ENCODE data around the gene SUN2.

SUN2 gene

GRCh38 chr22:38715176-38715764, 40.5 kb downstream of the SUN2 start:
- DNase-seq = no peak

GRCh38 chr22:38713921-38714320, 41.9 kb downstream of the SUN2 start:
- no peak for DNase-seq

DNA sequence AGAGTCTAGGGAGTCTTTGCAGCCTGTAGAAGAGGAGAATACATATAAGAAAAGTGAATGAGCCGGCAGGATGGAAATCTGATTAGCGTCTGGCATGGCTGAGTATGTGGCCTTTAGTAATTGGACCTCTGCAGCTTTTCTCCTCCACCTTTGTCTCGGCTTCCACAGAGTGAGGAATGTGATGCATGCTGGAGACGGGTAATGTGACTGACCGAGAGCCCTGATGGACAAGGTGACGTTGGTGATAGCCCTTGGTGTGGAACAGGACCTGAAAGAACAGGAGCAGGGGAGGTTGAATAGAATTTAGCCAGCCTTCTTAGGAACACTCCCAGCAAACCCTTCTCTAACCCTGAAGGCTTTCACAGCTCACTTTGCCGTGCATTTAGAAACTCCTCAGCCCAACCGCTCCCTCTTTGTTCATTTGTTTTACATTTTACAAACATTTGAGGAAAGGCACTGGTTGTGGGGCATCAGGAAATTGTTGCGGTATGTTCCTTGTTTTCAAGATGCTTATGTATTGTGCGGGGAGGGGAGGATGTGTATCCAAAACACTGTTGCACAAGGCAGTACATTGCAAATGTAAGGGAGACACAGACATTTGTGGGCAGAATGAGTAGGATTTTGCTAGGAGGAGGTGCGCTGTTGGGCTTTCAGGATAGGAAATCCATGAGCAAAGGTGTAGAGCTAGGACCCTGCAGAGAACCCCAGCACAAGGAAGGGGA, 43.2 kb downstream of the SUN2 start:
- no peak for DNase-seq

- no peak for DNase-seq
Measured at GRCh38 chr22:38710866-38711265, 44.9 kb downstream of the SUN2 start.

- no peak for DNase-seq
Measured at GRCh38 chr22:38710351-38710750, 45.4 kb downstream of the SUN2 start.

DNA sequence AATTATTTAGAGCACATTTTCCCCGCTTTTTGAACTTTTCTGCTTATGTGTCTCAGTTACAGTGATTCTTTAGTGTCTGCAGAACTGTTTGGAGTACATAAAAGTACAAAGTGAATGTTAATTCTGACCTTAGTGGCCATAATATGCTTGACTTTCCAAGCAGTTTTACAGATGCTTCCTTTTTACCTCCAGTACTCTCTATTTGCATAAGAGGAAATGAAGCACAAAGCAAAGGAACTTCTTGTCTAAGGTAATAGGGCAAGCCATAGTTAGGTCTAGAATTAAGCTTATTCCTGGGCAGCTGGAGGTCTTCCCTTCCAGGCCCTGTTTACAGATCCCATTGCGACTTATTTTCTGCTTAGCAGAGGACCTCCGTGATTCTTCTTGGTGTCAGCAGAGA, 46.5 kb downstream of the SUN2 start:
- DNase-seq = no peak

- DNase-seq = no peak
Measured at GRCh38 chr22:38707984-38708383, 47.8 kb downstream of the SUN2 start.

DNA sequence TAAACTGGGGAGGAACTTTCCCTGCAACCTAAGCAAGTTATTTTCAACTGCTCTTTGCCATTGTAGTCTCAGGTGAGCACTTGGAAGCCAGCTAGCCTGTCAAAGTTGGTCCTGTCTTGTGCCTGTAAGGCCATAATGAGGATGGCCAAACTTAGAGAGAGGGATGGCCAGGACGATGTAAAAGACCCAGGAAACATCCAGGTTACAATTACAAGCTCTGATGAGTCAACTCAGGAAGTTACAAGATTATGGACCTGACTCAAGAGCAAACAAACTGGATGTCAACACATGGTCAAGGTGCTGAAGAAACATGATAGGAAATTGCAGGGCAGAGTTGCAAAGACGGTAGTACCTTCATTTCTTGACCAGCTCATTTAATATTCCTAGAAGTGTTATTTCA, 48.5 kb downstream of the SUN2 start:
- peak in 1 of 5 donors; percentile 24 for DNase-seq

DNA sequence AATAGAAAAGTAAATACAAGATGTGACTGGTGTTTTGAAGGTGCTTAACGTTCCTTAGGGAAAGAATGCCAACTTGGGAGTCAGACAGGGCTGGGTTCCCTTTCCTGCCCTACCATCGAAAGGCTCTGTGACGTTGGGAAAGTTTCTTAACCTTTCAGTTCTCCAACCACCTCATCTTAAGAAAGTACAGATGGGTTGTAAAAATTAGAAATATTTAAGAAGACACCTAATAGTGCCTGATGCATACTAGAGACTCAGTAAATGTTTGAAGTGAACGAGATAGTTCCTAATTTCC, 49.0 kb downstream of the SUN2 start:
- DNase-seq = no peak

DNA sequence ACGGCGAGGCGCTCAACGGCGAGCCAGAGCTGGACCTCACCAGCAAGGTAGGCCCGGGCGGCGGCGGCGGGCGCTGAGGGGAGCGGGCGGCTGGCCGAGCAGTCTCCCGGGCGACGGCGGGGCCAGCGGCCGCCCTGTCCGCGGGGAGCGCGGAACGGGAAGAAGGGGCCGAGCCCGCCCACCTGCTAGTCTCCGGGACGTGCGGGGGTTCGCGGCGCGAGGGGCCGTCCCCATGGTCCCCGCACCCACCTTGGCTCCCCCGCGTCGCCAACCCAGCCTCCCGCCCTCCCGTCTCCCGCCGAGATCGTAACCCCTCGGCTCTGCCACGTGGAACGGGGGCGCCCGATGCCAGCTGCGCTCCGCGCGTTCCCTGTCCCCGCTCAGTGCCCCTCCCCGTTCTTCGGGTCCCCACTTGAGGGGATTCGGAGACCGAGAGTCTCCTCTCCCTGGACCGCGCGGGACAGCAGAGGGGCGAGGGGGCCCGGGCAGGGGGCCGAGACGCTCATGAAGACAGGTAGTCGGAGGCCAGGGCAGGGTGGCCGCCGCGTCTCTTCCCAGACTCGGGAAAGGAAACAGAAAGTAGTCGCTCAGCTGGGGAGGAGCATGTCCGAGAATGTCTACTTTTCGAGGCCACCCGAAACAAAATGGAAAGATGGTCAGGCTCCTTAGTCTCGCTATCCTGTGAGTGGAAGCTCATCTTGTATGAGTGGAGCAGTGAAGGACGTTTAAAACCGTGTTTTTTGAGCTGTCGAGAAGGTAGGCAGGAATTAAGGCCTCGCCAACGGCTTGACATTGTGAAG, 49.5 kb downstream of the SUN2 start:
- DNase-seq = peak in 3 of 5 donors; percentile 20 to 30 (median 30)

- DNase-seq = peak; percentile 94 to 100 (median 97)
Measured at GRCh38 chr22:38705235-38706100, 50.3 kb downstream of the SUN2 start, which contains the start of gene GTPBP1. GTPBP1 (plus strand) TSS chr22:38705944; CDS start chr22:38705956, 12 bp downstream.

DNA sequence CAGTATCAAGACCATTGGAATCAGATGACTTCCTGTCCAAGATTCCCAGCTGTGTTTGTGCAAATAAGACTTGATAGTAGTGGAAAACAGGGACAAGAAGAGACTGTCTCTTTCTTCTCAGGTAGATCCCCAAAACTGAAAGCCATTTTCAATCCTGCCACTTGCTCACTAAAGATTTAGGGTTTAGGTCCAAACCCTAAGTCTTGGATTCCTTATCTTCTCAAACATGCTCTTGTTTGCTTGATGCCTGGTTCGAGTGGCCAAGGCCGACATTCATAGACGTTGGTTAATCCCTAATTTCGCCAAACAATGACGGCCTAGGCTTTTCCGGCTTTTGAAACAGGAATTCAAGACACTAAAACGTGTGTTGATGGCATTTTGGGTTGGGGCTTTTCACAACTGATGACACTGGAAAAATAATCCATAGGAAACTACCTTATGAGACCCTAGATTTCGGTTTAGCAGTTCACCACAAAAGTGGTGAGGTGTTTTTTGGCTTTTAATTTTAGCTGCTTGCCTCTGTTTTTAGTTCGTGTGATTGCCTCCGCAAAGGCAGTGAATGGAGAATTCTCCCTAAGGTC, 51.1 kb downstream of the SUN2 start:
- DNase-seq = no peak

GRCh38 chr22:38700789-38701628, 54.8 kb downstream of the SUN2 start, which contains the start of gene JOSD1:
JOSD1 (minus strand) TSS chr22:38700943; CDS start chr22:38699987, 956 bp downstream.
- peak; percentile 95 to 99 (median 97) for DNase-seq

DNA sequence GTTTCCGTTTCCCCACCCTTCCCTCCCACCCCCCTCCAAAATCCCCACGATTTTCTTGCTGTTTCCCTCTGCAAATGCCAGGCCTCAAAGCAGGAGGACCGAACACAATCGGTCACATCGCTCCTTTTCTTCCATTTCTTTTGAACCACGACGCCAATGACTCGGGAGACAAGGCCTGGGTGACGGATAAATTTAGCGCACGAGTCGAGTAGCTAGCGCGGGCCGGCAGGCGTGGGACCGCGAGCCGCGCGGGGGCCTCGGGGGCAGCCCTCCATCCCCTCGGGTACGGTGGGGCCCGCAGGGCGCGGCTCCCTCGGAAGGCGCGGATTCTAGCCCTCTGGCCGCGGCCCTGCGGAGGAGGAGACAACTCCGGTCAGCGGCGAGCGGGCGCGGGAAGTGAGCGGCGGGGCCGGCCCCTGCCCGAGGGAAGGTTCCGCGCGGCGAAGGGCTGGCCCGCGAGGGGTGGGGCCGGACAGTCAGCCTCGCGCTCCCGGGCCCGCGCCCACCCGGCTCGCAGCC, 55.5 kb downstream of the SUN2 start:
- no peak for DNase-seq

GRCh38 chr22:38699784-38700183, 56.0 kb downstream of the SUN2 start:
- DNase-seq = no peak

DNA sequence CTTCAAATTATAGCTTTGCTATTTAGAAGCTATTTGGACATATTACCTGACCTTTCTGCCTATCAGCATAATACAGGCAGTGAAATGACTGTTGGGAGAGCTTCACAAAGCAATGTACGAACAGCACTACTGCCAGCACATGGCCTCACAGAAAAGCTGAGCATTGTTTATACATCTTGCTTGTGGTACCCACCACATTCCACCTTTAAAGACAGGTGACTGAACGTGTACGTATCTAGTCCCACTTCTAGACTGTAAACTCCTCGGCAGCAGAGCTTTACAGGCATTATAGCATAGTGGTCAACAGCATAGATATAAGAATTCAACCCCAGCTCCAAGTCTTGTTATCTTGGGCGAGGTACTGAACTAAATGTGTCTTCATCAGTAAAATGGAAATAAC, 56.7 kb downstream of the SUN2 start:
- DNase-seq = no peak

DNA sequence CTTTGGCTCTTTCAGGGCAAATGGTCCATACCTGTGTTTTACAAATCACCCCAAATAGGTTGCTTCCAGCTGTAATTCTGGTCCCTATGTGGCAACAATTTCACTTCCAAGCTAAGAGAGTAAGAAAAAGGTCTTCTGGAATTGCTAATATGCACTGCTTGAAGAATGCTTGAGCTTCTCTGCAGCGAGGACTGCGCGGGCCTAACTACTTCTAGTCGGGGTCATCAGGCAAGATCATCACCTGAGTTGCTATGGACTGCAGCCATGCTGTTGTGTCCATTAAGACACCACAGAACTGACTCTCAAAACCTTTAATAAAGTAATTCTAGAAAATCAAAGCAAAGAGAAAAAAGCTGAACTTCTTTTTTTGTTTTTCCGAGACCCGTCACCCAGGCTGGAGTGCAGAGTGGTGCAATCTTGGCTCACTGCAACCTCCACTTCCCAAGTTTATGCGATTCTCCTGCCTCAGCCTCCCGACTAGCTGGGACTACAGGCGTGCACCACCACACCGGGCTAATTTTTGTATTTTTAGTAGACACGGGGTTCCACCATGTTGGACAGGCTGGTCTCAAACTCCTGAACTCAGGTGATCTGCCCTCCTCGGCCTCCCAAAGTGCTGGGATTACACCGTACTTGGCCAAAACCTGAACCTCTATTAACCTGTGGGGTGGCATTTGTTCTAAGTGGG, 57.2 kb downstream of the SUN2 start:
- DNase-seq = no peak

DNA sequence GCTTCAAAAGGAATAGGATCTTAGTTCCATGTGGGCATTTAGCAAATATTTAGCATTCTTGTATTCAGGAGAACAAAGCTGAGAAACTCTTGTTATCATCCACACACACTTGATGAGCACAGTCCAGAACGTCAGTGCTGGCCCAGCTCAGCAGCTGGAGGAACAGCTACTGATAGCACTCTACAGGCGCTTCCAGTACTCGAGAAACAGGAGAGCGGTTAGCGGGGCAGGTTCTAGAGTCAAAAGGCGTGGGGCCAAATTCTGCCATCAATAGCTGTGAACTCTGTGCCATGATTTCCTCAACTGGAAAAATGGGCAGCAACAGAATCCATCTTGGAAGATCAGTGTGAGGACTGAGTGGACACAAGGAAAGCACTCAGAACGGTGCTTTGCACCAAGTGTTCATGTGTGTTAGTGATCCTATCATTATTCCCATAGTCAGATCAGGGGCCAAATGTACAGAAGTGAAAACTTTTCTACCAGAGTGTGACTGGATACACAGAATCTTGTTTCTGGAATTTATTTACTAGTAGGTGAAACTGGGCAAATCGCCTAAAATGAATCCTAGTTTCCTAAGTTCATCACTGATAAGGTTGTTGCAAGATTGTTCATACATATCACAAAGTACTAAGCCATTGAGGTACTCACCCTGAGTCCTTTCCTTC, 58.2 kb downstream of the SUN2 start:
- no peak for DNase-seq

DNA sequence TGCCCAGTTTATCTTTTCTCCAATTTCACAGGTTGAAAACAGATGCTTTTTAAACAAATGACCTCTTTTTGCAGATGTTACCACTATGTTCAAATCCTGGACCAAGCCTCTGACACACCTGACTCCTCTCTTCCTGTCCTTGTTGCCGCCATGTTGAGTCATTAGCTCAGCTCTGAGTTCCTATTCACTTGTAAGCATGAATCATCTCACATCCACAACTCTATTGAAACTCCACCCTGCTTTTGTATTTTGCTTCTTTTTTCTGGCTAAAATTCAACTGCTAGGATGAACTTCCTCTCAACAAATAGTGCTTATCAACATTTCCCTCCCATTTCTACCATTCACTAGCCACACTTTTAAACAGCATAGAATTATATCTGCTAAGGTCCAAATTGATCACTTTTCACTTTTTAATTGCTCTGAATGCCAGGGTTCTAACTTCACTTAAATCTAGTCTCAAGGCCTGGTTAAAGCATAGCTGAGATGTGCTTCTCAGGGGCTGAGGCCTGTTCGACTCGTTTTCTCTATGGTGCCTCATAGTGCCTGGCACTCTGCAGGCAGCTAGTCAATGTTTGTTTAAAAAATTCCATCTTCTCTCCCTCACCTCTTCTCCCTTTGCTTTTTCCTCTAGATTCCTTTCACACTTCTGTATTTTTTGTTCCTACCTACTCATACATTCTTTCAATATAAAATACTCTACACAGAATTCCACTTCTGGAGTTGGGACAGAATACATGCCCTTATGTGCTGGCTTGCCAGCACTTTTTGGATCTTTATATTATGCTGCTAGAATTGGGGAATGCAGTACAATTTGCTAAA, 59.0 kb downstream of the SUN2 start:
- DNase-seq = peak in 1 of 5 donors; percentile 67
